Right cardiac atrium (tissue), 5 donors: ENCODE data around the gene RB1. TPM values are rescaled to one million over a fixed set of nuclear protein-coding genes. Genes with fewer than 3 reads are reported as not detected.
A peak's percentile ranks its signal among the peaks of the same experiment; 100 is the strongest.

Experiments used
- ATAC-seq, 2 donors: fragments of 200-7000 bp; cut with Tn5 transposase; one replicate each; pipeline versions ENCODE4 v1.8.0 to v1.9.1; 2020; ENCODE audit warnings: moderate library complexity in 2 of 2, mild to moderate bottlenecking in 1 of 2
- DNase-seq, 3 donors: peaks; one replicate each; pipeline ENCODE4 v3.0.0-alpha.2; 2020
- H3K27ac ChIP-seq: one replicate; pipeline ENCODE4 v1.5.1; 2013; ENCODE audit warnings: mild to moderate bottlenecking, low read length, control low read depth, moderate library complexity
- H3K27me3 ChIP-seq: one replicate; pipeline ENCODE4 v1.6.1; 2013; ENCODE audit not compliant: control insufficient read depth, insufficient read depth
- H3K4me1 ChIP-seq: one replicate; pipeline ENCODE4 v1.6.1; 2013; ENCODE audit warnings: low read length; ENCODE audit not compliant: control insufficient read depth, insufficient read depth
- H3K4me3 ChIP-seq: one replicate; pipeline ENCODE4 v1.5.1; 2013; ENCODE audit warnings: low read length, control low read depth
- H3K9me3 ChIP-seq: one replicate; pipeline ENCODE4 v1.6.1; 2013; ENCODE audit warnings: low read length; ENCODE audit not compliant: control insufficient read depth
- WGBS: extraction: QIAGEN DNeasy Blood & Tissue Kit; methylation state at CpG from one replicate; pipeline ENCODE4 v1.1.7; 2013; 5-methylcytosine and 5-hydroxymethylcytosine counted together
- intact Hi-C, 4 donors: fragments of 100-400 bp; cut with DNase I; formaldehyde crosslinking; loops; one replicate each; pipeline versions ENCODE4 v1.11.0 to v1.14.0; 2022 to 2023
- polyA plus RNA-seq: library from polyadenylated mRNA; stranded (reverse); fragments of 200-250 nt; gene quantifications from one replicate; pipeline ENCODE4 v1.2.3, GENCODE V29; 2013
- total RNA-seq, 4 donors: library from RNA; stranded (reverse); fragmentation: NEBNext Ultra II Directional; extraction: Animal tissue kit (Norgen Biotek cat#: 25700); gene quantifications; one replicate each; pipeline ENCODE4 v1.2.1, GENCODE V29; 2021
- donor health status: healthy with polysubstance abuse.
- donor health status: DM: no; HTN: yes; CAD: no.
- donor health status: DM: no; HTN: no; CAD: no.
- donor health status: DM: no; HTN: yes; CAD: no; lungs with severe emphysema.
- donor health status: DM: yes; HTN: yes; CAD: no.

RB1 gene
- total and polyA plus RNA-seq, 5 donors = 12.3 to 29.0 (median 26.1) TPM

DNA sequence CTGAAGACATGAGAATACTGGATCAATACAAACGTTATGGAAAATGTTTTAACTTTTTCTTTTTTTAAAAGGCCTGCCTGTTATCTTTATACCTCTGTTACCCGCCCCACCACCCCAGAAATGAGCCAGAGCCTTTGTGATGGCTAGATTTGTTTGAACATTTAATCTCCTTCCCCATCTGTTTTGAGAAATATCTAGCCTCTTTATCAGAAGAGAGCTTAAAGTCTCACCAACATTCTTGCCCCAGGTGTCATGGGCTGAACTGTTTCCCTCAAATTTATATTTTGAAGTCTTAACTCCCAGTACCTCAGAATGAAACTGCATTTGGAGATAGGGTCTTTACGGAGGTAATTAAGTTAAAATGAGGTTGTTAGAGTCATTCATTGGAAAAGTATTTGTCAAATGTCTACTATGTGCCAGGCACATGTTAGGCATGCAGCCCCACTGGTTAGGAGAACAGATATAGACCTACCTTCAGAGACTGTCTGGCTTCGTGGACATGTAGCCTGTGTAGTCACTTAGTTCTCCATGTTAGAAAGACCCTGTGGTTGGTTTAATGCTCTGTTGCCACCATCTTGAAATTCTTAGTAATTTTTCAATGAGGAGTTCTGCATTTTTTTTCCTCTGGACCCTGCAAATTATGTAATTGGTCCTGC, 6.3 kb upstream of the RB1 start:
- no peak for ATAC-seq
- H3K27me3 ChIP-seq = no peaks in the 10 kb centered on the region
- WGBS = 76% methylated on average over 4 of the region's 4 CpGs
- no peaks in the 10 kb centered on the region for H3K4me1 ChIP-seq
- intact Hi-C loops = no loop called here
- H3K9me3 ChIP-seq = no peaks in the 10 kb centered on the region
- no peak overlapping the region for H3K27ac ChIP-seq
- no peak overlapping the region for H3K4me3 ChIP-seq
- no peak for DNase-seq

DNA sequence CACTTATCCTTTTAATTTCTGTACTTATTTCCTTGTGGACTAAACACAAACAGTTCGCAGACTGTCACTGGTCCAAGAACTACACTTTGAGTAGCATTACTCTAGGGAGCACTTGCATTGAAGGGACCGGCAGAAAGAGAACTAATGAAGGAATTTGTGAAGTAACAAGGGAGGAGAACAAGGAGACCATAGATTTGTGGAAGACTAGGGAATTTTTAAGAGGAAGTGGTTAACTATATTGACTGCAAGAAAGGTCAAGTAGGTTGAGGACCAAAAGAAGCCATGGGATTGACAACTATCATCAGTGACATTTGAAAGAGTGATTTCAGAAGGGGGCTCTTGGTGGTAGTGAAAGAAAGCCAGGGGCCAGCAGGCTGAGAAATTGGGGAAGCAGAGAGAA, 4.0 kb upstream of the RB1 start:
- Histone ChIP-seq H3K4me3 (no peak overlapping the region), H3K9me3 (no peaks in the 10 kb centered on the region), H3K27ac (no peak overlapping the region), H3K4me1 (no peaks in the 10 kb centered on the region), H3K27me3 (no peaks in the 10 kb centered on the region)
- no peak for ATAC-seq
- DNase-seq = no peak
- intact Hi-C loops = no loop called here
- 79% methylated on average over 2 of the region's 2 CpGs for WGBS

DNA sequence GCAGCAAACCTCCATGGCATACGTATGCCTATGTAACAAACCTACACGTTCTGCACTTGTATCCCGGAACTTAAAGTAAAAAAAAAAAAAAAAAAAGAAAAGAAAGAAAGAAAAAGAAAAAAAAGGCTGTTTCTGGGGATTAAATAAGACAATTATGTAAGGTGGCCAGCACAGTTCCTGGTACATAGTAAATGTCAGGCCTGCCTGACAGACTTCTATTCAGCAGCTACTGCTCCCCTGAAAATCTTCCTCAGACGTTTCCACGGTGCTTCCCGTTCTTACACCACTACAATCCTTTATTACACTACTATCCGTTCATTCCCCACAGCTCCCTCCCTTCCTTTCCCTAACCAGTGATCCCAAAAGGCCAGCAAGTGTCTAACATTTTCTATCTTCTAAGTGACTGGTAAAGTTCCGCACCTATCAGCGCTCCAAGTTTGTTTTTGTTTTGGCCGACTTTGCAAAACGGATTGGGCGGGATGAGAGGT, 636 bp upstream of the RB1 start:
- ATAC-seq (no peak), DNase-seq (no peak)
- WGBS = 15% methylated on average over 12 of the region's 12 CpGs
- intact Hi-C loops = loop anchor here in 3 of 4 donors (10.0 kb wide), 2 partner anchors 58 to 68 kb away; partner anchors contain the start of gene ITM2B (in 2 of the 3)
- Histone ChIP-seq H3K9me3 (no peaks in the 10 kb centered on the region), H3K27me3 (no peaks in the 10 kb centered on the region), H3K27ac (peak overlapping the region; percentile 98), H3K4me1 (peaks cover 3% of the 10 kb centered on the region), H3K4me3 (peak overlapping the region; percentile 82)

DNA sequence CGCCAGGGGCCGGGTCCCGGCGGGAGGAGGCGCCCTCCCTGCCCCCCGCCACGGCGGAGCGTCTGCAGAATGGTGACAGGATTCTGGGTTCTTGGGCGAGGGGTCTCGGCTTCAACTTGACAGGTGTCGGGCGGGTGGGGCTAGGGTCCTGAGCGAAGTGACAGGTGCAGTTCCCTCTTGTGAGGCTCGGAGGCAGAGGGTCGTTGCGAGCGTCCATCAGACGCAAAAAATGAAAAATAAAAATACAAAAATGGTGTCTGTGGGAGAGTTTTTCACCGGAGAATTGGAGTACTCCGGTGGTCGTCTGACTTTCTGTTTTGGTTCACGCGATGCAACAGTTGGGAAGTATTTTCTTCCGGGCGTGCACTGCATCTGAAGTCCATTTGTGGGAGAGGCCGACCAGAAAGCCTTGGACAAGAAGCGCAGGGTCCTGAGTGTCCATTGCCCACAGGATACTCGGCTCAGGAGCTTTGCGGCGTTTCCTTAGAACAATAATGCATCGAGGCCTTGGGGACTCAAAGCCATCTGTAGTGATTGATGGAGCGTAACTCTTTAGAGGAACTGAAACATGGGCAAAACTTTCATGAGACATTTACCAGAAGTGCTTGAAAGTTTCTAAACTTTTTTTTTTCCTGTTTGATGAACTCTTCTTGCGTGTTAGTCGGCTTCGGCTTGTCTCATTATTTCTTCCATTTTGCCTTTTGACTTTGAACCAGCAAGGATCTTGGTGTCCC, 759 bp downstream of the RB1 start:
- intact Hi-C loops = loop anchor here in 3 of 4 donors (10.0 kb wide), 2 partner anchors 60 to 70 kb away; partner anchors contain the start of gene ITM2B (in 2 of the 3)
- WGBS = under 1% methylated on average over 36 of the region's 36 CpGs
- peak overlapping the region; percentile 82 for H3K4me3 ChIP-seq
- peaks cover 3% of the 10 kb centered on the region for H3K4me1 ChIP-seq
- ATAC-seq (peak; percentile 19 to 40), DNase-seq (peak in 2 of 3 donors; percentile 31 to 76)
- no peaks in the 10 kb centered on the region for H3K27me3 ChIP-seq
- peak overlapping the region; percentile 97 for H3K27ac ChIP-seq
- H3K9me3 ChIP-seq = no peaks in the 10 kb centered on the region

DNA sequence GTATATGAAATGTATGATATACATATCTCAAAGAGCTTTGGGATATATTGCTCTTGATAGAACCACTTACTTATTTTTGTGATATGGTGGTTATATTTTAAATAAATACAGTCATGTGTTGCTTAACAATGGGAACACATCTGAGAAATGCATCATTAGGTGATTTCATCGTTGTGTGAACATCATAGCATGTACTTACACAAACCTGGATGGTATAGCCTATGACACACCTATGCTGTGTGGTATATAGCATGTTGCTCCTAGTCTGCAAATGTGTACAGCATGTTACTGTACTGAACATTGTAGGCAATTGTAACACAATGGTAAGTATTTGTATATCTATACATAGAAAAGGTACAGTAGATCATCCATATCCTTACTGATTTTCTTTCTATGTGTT, 7.7 kb downstream of the RB1 start:
- no peak overlapping the region for H3K27ac ChIP-seq
- H3K9me3 ChIP-seq = no peaks in the 10 kb centered on the region
- no peaks in the 10 kb centered on the region for H3K4me1 ChIP-seq
- intact Hi-C loops = no loop called here
- no peak for DNase-seq
- no peak overlapping the region for H3K4me3 ChIP-seq
- H3K27me3 ChIP-seq = no peaks in the 10 kb centered on the region
- ATAC-seq = no peak
- 76% methylated on average over 1 of the region's 1 CpG for WGBS

DNA sequence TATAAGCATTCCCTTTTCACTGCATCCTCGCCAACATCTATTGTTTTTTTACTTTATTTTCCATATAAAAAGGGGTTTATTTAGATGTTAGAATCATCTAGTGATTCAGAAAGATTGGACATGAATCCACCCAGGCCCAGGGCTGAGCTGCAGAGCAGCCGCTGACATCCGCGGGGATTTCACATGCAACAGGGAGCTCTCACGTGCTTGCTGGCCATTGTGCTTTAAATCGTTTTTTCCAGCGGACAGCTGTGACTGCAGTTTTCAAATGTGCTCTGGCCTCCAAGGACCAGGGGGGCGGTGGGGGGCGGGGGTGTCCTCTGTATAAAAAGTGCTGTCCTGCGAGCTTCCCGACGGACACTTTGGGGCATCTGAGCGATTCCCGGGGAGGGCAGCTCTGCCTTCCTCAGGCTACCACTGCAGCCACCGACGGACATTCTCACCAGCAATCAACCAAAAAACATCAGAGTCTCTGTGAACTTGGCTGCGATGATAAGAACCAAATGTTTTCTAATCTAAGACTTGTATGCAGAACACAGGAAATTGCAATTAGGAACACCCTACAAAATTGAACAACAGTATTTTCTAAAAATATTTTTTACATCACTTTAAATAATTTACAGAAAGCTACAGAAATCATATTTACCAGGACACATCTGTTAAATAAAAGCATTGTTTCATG, 12.6 kb downstream of the RB1 start:
- DNase-seq (peak in 1 of 3 donors; percentile 39), ATAC-seq (no peak)
- Histone ChIP-seq H3K27me3 (no peaks in the 10 kb centered on the region), H3K27ac (no peak overlapping the region), H3K9me3 (no peaks in the 10 kb centered on the region), H3K4me3 (no peak overlapping the region), H3K4me1 (no peaks in the 10 kb centered on the region)
- intact Hi-C loops = no loop called here
- WGBS = 65% methylated on average over 17 of the region's 17 CpGs

DNA sequence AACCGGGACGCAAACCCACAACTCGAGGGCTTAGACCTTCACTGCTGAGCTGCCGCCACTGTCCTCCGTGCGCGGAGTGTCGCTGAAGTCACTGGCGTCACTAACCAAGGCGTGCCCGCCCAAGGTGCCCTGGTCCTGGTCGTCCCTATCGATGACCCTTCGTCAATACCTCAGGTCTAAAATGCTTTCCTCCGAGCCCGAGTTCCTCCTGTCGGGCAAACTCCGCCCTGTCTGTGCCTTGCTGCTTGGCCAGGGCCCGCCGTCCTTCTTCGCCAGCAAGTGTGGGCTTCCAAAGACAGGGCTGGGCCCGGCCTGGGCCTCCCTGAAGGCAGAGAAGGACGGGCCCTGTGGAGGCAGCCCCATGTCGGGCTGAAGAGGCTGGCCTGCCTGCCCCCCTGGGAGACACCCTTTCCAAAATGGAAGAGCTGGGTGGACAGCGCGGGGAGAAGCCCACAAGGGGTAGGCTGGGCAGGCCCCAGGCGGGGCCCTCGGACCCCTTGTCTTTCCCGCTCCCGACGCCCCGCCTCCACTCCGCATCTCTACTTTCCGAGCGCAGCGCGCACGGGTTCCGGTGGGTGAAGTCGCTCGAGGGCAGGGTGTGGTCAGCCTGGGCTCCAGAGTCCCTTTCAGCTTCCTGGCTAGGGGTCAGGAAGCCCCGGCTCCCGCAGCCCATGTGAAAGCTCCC, 13.4 kb downstream of the RB1 start:
- ATAC-seq = peak in 1 of 2 donors; percentile 4
- H3K27me3 ChIP-seq = no peaks in the 10 kb centered on the region
- H3K27ac ChIP-seq = no peak overlapping the region
- H3K9me3 ChIP-seq = no peaks in the 10 kb centered on the region
- H3K4me3 ChIP-seq = no peak overlapping the region
- peak in 2 of 3 donors; percentile 54 to 62 for DNase-seq
- 88% methylated on average over 43 of the region's 43 CpGs for WGBS
- intact Hi-C loops = no loop called here
- H3K4me1 ChIP-seq = no peaks in the 10 kb centered on the region

DNA sequence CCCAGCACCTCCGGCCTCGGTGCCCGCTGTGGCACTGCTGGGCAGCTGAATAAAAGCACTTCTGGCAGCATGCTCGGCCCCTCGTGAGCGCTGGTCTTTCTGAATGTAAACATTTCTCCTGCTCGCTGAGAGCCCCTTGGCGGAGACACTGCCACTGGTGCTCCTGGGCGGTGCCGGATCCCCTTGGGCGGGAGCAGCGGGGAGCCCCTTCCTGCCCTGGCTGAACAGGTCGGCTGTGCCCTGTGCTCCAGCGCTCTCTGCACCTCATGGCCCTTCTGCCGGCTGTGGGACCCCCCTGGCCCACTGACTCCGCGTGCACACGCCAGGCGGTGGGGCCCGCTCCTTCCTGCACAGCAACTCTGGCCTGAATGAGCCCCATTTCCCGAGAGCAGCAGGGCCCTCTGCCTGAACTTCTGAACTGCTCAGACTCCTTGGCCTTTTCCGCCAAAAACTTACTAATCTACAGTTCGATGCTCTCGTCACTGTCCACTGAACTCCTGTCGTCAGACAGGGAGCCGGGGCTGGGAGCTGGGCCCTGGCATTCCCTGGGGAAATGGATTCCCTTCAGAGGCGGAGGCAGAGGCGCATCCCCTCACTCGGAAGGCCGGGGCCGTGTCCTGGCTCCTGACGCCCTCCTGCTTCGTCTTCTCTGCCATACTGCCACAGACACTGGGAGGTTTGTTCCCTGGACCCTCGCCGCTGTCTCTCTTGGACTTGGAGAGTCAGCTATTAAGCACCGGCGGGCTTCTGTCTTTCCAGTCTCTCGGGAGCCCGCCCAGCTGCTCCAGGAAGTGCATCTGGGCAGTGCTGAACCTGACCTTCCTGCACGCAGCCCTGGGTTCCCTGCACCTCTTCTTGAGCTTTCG, 14.2 kb downstream of the RB1 start:
- WGBS = 78% methylated on average over 41 of the region's 41 CpGs
- intact Hi-C loops = no loop called here
- DNase-seq = peak; percentile 37 to 61 (median 57)
- peak; percentile 28 to 53 for ATAC-seq
- no peak overlapping the region for H3K27ac ChIP-seq
- no peaks in the 10 kb centered on the region for H3K9me3 ChIP-seq
- no peak overlapping the region for H3K4me3 ChIP-seq
- H3K4me1 ChIP-seq = no peaks in the 10 kb centered on the region
- H3K27me3 ChIP-seq = no peaks in the 10 kb centered on the region

DNA sequence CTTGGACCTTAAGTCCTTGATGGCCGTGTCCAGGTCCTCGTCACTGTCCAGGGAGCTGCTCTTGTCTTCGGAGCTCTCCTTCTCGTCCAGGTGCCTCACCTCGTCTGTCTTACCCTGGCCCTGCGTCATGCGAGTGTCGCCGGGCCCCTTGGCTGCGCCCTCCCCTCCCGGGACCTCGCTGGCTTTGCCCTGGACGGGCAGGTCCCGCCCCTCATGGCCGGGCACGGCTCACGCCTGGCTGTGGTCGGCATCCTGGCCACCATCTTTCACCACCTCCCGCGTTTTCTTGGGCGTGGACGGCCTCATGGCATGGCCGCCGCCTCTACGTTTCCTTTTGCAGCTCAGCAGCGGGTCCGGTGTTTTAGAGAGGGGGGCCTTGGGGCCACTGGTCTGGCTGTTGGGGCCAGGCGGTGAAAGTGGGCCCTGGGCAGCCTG, 14.8 kb downstream of the RB1 start:
- peak; percentile 40 to 42 for ATAC-seq
- 73% methylated on average over 28 of the region's 28 CpGs for WGBS
- intact Hi-C loops = no loop called here
- no peaks in the 10 kb centered on the region for H3K9me3 ChIP-seq
- H3K27me3 ChIP-seq = no peaks in the 10 kb centered on the region
- no peak overlapping the region for H3K27ac ChIP-seq
- H3K4me1 ChIP-seq = no peaks in the 10 kb centered on the region
- no peak overlapping the region for H3K4me3 ChIP-seq
- DNase-seq = peak; percentile 13 to 66 (median 54)
